ENCODE data around the gene UNC119B. TPM values are rescaled to one million over a fixed set of nuclear protein-coding genes. Genes with fewer than 3 reads are reported as not detected.

The UNC119B gene
- polyA plus RNA-seq, 1 experiment = 41.9 TPM

- Histone ChIP-seq H3K4me3 (ENCODE audit: low read depth, low read length) (no peak overlapping the region), H3K27me3 (ENCODE audit: control insufficient read depth, insufficient read depth, low read length) (peaks cover 3% of the 10 kb centered on the region), H3K9me3 (ENCODE audit: control insufficient read depth, insufficient read depth, low read length) (no peaks in the 10 kb centered on the region; the same call in 1 of the 2 replicates), H3K27ac (ENCODE audit: low read depth, low read length) (no peak overlapping the region)
- ChIA-PET CTCF (interaction anchor here (0.6 kb wide), 1 partner anchor 419 kb away, joined by 3 read pairs; no protein-coding TSS in a partner anchor), POLR2A (no interaction called here)
- TF ChIP-seq, protein P1, sequence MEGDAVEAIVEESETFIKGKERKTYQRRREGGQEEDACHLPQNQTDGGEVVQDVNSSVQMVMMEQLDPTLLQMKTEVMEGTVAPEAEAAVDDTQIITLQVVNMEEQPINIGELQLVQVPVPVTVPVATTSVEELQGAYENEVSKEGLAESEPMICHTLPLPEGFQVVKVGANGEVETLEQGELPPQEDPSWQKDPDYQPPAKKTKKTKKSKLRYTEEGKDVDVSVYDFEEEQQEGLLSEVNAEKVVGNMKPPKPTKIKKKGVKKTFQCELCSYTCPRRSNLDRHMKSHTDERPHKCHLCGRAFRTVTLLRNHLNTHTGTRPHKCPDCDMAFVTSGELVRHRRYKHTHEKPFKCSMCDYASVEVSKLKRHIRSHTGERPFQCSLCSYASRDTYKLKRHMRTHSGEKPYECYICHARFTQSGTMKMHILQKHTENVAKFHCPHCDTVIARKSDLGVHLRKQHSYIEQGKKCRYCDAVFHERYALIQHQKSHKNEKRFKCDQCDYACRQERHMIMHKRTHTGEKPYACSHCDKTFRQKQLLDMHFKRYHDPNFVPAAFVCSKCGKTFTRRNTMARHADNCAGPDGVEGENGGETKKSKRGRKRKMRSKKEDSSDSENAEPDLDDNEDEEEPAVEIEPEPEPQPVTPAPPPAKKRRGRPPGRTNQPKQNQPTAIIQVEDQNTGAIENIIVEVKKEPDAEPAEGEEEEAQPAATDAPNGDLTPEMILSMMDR (IDR thresholded peaks at IDR 0.05; ENCODE audit: low read depth, low read length) = no peak
- no peak for DNase-seq (ENCODE audit: low read depth, low spot score)
Measured at GRCh38 chr12:120684523-120684932, 25.7 kb upstream of the UNC119B start.

GRCh38 chr12:120685522-120685921 is 24.7 kb upstream of the UNC119B start:
- H3K4me3 ChIP-seq (ENCODE audit: low read depth, low read length) = no peak overlapping the region
- ChIA-PET CTCF (interaction anchor here (3.6 kb wide), 1 partner anchor 38 kb away, joined by 26 read pairs; no protein-coding TSS in a partner anchor), POLR2A (no interaction called here)
- no peak for DNase-seq (ENCODE audit: low read depth, low spot score)
- H3K9me3 ChIP-seq (ENCODE audit: control insufficient read depth, insufficient read depth, low read length) = no peaks in the 10 kb centered on the region; the same call in 1 of the 2 replicates
- TF ChIP-seq, protein P1 (IDR thresholded peaks at IDR 0.05; ENCODE audit: low read depth, low read length) = no peak
- no peaks in the 10 kb centered on the region for H3K27me3 ChIP-seq (ENCODE audit: control insufficient read depth, insufficient read depth, low read length)
- H3K27ac ChIP-seq (ENCODE audit: low read depth, low read length) = no peak overlapping the region

- TF ChIP-seq, protein P1 (IDR thresholded peaks at IDR 0.05; ENCODE audit: low read depth, low read length) = no peak
- ChIA-PET POLR2A (interaction anchor here (1.4 kb wide), 1 partner anchor 105 kb away, joined by 3 read pairs; the partner anchor contains the start of gene POP5), CTCF (interaction anchor here (1.4 to 3.6 kb wide), 2 partner anchors 38 to 104 kb away, joined by 3 to 26 read pairs; no protein-coding TSS in a partner anchor)
- no peaks in the 10 kb centered on the region; the same call in 1 of the 2 replicates for H3K9me3 ChIP-seq (ENCODE audit: control insufficient read depth, insufficient read depth, low read length)
- DNase-seq (ENCODE audit: low read depth, low spot score) = peak; percentile 93
- H3K27me3 ChIP-seq (ENCODE audit: control insufficient read depth, insufficient read depth, low read length) = no peaks in the 10 kb centered on the region
- peak overlapping the region; percentile 95 for H3K27ac ChIP-seq (ENCODE audit: low read depth, low read length)
- peak overlapping the region; percentile 91 for H3K4me3 ChIP-seq (ENCODE audit: low read depth, low read length)
Measured at GRCh38 chr12:120686151-120686689, 24.0 kb upstream of the UNC119B start.

DNA sequence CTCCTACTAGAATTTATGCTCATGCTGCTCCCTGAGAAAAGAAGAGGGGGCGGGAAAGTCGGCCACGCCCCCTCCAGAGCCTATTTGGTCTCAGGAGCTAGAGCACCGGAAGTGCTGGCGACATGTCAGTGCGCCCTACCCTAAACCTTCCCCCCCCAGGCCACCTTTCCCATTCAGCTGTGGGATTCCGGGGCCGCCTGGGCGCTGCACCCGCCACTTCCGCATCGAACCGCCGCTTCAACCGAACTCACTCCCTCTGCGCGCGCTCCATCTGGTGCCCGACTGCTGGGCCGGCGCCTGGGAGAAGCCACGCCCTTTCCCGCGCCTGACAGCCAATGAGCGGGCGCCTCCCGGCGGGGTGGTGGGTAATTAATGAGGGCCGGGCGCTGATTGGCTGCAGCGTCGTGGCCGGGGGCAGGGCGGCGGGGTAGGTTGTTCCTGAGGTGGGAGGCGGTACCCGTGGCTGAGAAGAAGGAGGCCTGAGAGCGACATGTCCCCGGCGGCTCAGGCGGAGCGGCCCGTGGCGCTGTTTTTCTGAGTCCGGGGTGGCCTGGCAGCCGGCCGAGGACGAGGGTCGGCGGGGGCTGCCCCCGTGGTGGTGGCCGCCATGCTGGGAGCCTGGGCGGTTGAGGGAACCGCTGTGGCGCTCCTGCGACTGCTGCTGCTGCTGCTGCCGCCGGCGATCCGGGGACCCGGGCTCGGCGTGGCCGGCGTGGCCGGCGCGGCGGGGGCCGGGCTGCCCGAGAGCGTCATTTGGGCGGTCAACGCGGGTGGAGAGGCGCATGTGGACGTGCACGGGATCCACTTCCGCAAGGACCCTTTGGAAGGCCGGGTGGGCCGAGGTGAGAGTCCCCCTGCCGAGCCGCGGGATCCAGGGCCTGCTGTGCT is 23.3 kb upstream of the UNC119B start, which contains the start of gene MLEC:
MLEC (plus strand) TSS at position 460 of the 888 bp plus-strand sequence; CDS start at position 608, 148 bp downstream.
- peak within 1 kb of the TSS; percentile 91 for H3K4me3 ChIP-seq (ENCODE audit: low read depth, low read length)
- TF ChIP-seq, protein P1 (IDR thresholded peaks at IDR 0.05; ENCODE audit: low read depth, low read length) = no peak
- peak within 1 kb of the TSS; percentile 95 for H3K27ac ChIP-seq (ENCODE audit: low read depth, low read length)
- ChIA-PET CTCF (interaction anchor here (1.4 to 3.6 kb wide), 2 partner anchors 39 to 104 kb away, joined by 3 to 26 read pairs; no protein-coding TSS in a partner anchor), POLR2A (interaction anchor here (1.4 to 2.1 kb wide), 2 partner anchors 38 to 106 kb away, joined by 3 to 6 read pairs; partner anchors contain the start of gene POP5)
- no peaks in the 10 kb centered on the region for H3K27me3 ChIP-seq (ENCODE audit: control insufficient read depth, insufficient read depth, low read length)
- H3K9me3 ChIP-seq (ENCODE audit: control insufficient read depth, insufficient read depth, low read length) = no peaks in the 10 kb centered on the region; the same call in 1 of the 2 replicates
- peak; percentile 89 for DNase-seq (ENCODE audit: low read depth, low spot score)
